ENCODE data around the gene POMGNT1. TPM values are rescaled to one million over a fixed set of nuclear protein-coding genes. Genes with fewer than 3 reads are reported as not detected.

Gene POMGNT1
- total and polyA plus RNA-seq, 10 donors, result 21.6 to 59.5 (median 32.4) TPM

GRCh38 chr1:46190539-46190938 lies 7.7 kb downstream of the POMGNT1 start:
- Histone ChIP-seq H3K4me1 (peaks cover 0 to 27% (median 2%) of the 10 kb centered on the region in 6 donors), H3K9me3 (no peaks in the 10 kb centered on the region), H3K27me3 (replicated peaks in 1 of 7) (no peaks in the 10 kb centered on the region), H3K4me3 (no peak overlapping the region), H3K27ac (no peak overlapping the region), H3K36me3 (peaks cover 0 to 88% (median 39%) of the 10 kb centered on the region in 6 donors)
- no peak for DNase-seq
- TF ChIP-seq CTCF (IDR thresholded peaks at IDR 0.05 in 8 of 11, conservative IDR thresholded peaks at IDR 0.05 in 3 of 11) (no peak), POLR2AphosphoS5 (IDR thresholded peaks at IDR 0.05) (no peak), POLR2A (IDR thresholded peaks at IDR 0.05) (no peak)
- 86 to 100% (median 94%) methylated on average over 3 of the region's 3 CpGs for WGBS, 5 donors
- intact Hi-C loops (cut with DNase I; ENCODE audit: low total_unique reads), result no loop called here

GRCh38 chr1:46188295-46189030 lies 9.8 kb downstream of the POMGNT1 start:
- no peaks in the 10 kb centered on the region for H3K9me3 ChIP-seq
- TF ChIP-seq POLR2AphosphoS5 (IDR thresholded peaks at IDR 0.05), result no peak
- no peak for TF ChIP-seq CTCF (IDR thresholded peaks at IDR 0.05 in 8 of 11, conservative IDR thresholded peaks at IDR 0.05 in 3 of 11)
- TF ChIP-seq POLR2A (IDR thresholded peaks at IDR 0.05), result no peak
- no peaks in the 10 kb centered on the region for H3K27me3 ChIP-seq (replicated peaks in 1 of 7)
- no peak for DNase-seq
- peaks cover 0 to 67% (median 28%) of the 10 kb centered on the region in 6 donors for H3K36me3 ChIP-seq
- H3K4me3 ChIP-seq, result no peak overlapping the region
- peaks cover 0 to 34% (median 11%) of the 10 kb centered on the region in 6 donors for H3K4me1 ChIP-seq
- H3K27ac ChIP-seq, result peak overlapping the region in 7 of 8 donors; percentile 22 to 77 (median 67)
- intact Hi-C loops (cut with DNase I; ENCODE audit: low total_unique reads), result no loop called here
- WGBS, 5 donors, result 64 to 81% (median 77%) methylated on average over 6 of the region's 6 CpGs

- DNase-seq, result no peak
- no peak for TF ChIP-seq POLR2AphosphoS5 (IDR thresholded peaks at IDR 0.05)
- TF ChIP-seq POLR2A (IDR thresholded peaks at IDR 0.05), result no peak
- TF ChIP-seq CTCF (IDR thresholded peaks at IDR 0.05 in 8 of 11, conservative IDR thresholded peaks at IDR 0.05 in 3 of 11), result no peak
- intact Hi-C loops (cut with DNase I; ENCODE audit: low total_unique reads), result no loop called here
- WGBS, 5 donors, result 90 to 96% (median 95%) methylated on average over 7 to 8 of the region's 8 CpGs
- Histone ChIP-seq H3K27me3 (replicated peaks in 1 of 7) (no peaks in the 10 kb centered on the region), H3K4me1 (peaks cover 0 to 46% (median 18%) of the 10 kb centered on the region in 6 donors), H3K9me3 (no peaks in the 10 kb centered on the region), H3K4me3 (no peak overlapping the region), H3K27ac (peak overlapping the region in 3 of 8 donors; percentile 27 to 74 (median 67)), H3K36me3 (peaks cover 0 to 56% (median 20%) of the 10 kb centered on the region in 6 donors)
Observed at GRCh38 chr1:46187106-46187869, 10.9 kb downstream of the POMGNT1 start.

- Histone ChIP-seq H3K36me3 (peaks cover 0 to 44% (median 8%) of the 10 kb centered on the region in 6 donors), H3K4me3 (no peak overlapping the region), H3K27me3 (replicated peaks in 1 of 7) (no peaks in the 10 kb centered on the region), H3K9me3 (no peaks in the 10 kb centered on the region), H3K4me1 (peaks cover 0 to 58% (median 24%) of the 10 kb centered on the region in 6 donors), H3K27ac (peak overlapping the region in 1 of 8 donors; percentile 30)
- TF ChIP-seq CTCF (IDR thresholded peaks at IDR 0.05 in 8 of 11, conservative IDR thresholded peaks at IDR 0.05 in 3 of 11) (no peak), POLR2AphosphoS5 (IDR thresholded peaks at IDR 0.05) (no peak), POLR2A (IDR thresholded peaks at IDR 0.05) (no peak)
- WGBS, 5 donors, result 88 to 93% (median 92%) methylated on average over 2 of the region's 2 CpGs
- DNase-seq, result no peak
- intact Hi-C loops (cut with DNase I; ENCODE audit: low total_unique reads), result no loop called here
Observed at GRCh38 chr1:46186076-46186475, 12.2 kb downstream of the POMGNT1 start.
